GM21786 (cell line): ENCODE measurements around the gene PYHIN1.
A peak's percentile ranks its signal among the peaks of the same experiment; 100 is the strongest.

Source experiments
- ATAC-seq: cut with Tn5 transposase; IDR thresholded peaks from one replicate; pipeline ENCODE4 v1.9.1; 2021; ENCODE audit not compliant: unreplicated experiment

Gene PYHIN1

GRCh38 chr1:159011751-159012150, 80.4 kb downstream of the PYHIN1 start:
- ATAC-seq = no peak

GRCh38 chr1:159012495-159012894, 81.1 kb downstream of the PYHIN1 start:
- peak; percentile 28 for ATAC-seq

- ATAC-seq = no peak
Measured at GRCh38 chr1:159014003-159014571, 82.7 kb downstream of the PYHIN1 start.

GRCh38 chr1:159014851-159015250, 83.5 kb downstream of the PYHIN1 start:
- ATAC-seq = no peak

GRCh38 chr1:159015440-159015909, 84.1 kb downstream of the PYHIN1 start:
- peak; percentile 94 for ATAC-seq

GRCh38 chr1:159023723-159024122, 92.4 kb downstream of the PYHIN1 start:
- no peak for ATAC-seq

GRCh38 chr1:159025043-159025442, 93.7 kb downstream of the PYHIN1 start:
- no peak for ATAC-seq
